AG04449 (cell line): ENCODE data around the gene DMXL2.
"Not testable (repeated sequence)": the region's sequence is repeated elsewhere in the genome, so short reads cannot be mapped to it uniquely, and the experiment has no call there.

Experiments used
- CTCF ChIA-PET: fragments of 350-600 bp; formaldehyde crosslinking; extraction: SDS; loops from one replicate; lab custom pipeline; 2021; ENCODE audit warnings: antibody characterized with exemption; lab: Yijun Ruan, JAX
- POLR2A ChIA-PET: fragments of 400-600, 350-600 bp; formaldehyde crosslinking; extraction: SDS; loops from one replicate; lab custom pipeline; 2020; ENCODE audit warnings: antibody characterized with exemption, inconsistent platforms; lab: Yijun Ruan, JAX
- DNase-seq: peaks from one replicate; pipeline ENCODE4 v3.0.0-alpha.2; 2010; ENCODE audit warnings: low read depth, low spot score
- H3K4me3 ChIP-seq: 2 replicates; pipeline ENCODE4 v1.5.1; 2011; ENCODE audit warnings: low read depth, mild to moderate bottlenecking, control low read depth, low read length
- CTCF ChIP-seq: IDR thresholded peaks from one replicate; pipeline ENCODE4 v1.5.1; 2011; ENCODE audit warnings: mild to moderate bottlenecking, moderate library complexity, low read length, control low read depth, inconsistent platforms; ENCODE audit not compliant: insufficient read depth; ENCODE audit errors: missing control alignments

DMXL2 gene

DNA sequence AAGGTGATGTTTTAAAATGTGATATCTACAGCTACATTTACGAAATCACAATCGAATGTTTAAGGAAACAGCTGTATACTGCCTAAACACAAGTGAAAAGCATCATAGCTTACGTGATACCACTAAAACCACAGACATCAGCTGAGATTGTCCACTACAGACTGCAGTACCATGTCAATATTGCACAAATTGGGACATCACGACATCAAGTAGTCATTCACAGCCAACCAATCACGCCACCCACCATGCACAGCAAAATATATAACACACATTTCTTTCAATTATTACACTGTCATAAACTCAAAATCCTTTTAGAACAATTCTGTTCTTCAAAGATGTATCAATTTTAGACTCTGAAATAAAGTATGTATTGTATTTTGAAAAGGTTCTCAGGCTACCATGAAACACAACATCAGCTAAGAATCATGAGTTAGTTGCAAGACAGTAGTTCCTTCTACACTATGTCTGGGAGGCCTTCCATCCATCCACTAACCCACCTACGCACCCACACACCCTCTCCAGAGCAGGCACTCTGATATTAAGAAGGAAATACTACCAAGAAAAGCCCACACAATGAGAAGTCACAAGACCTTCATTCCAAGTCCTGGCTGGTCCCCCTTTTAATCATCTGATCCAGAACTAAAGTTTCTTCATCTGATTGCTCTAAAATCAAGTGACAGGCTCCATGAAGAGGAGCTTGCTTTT, 3.1 kb downstream of the DMXL2 start:
- TF ChIP-seq CTCF, result no peak
- CTCF ChIA-PET, result interaction anchor here (1.5 to 1.6 kb wide), 2 partner anchors 31 to 157 kb away, joined by 5 read pairs; no protein-coding TSS in a partner anchor
- no peak for DNase-seq
- H3K4me3 ChIP-seq, result no peak overlapping the region
- POLR2A ChIA-PET, result no interaction called here

- no peak overlapping the region for H3K4me3 ChIP-seq
- ChIA-PET CTCF (interaction anchor here (0.6 kb wide), 1 partner anchor 159 kb away, joined by 3 read pairs; no protein-coding TSS in a partner anchor), POLR2A (no interaction called here)
- TF ChIP-seq CTCF, result no peak
- DNase-seq, result no peak
These were observed 4.7 kb downstream of the DMXL2 start for GRCh38 chr15:51617886-51618285.

- H3K4me3 ChIP-seq, result no peak overlapping the region
- POLR2A ChIA-PET, result no interaction called here
- CTCF ChIA-PET, result interaction anchor here (1.3 kb wide), 2 partner anchors 10 to 163 kb away, joined by 3 to 4 read pairs; no protein-coding TSS in a partner anchor
- no peak for DNase-seq
- no peak for TF ChIP-seq CTCF
These were observed 8.6 kb downstream of the DMXL2 start for GRCh38 chr15:51613951-51614350.

GRCh38 chr15:51612669-51613068, 9.9 kb downstream of the DMXL2 start:
- DNase-seq, POLR2A ChIA-PET: not testable (repeated sequence)
- CTCF ChIA-PET, result interaction anchor here (1.6 kb wide), 1 partner anchor 8 kb away, joined by 4 read pairs; no protein-coding TSS in a partner anchor

DNA sequence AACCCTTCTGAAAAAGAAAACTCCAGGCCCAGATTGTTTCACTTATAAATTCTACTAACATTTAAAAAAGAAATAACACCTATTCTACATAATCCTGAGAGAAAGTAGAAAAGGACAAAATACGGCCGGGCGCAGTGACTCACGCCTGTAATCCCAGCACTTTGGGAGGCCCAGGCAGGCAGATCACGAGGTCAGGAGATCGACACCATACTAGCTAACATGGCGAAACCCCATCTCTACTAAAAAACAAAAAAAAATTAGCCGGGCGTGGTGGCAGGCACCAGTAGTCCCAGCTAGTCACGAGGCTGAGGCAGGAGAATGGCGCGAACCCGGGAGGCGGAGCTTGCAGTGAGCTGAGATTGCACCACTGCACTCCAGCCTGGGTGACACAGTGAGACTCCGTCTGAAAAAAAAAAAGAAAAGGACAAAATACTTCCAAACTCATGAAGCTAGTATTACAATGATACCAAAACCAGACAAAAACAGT, 19.1 kb downstream of the DMXL2 start:
- POLR2A ChIA-PET, DNase-seq, H3K4me3 ChIP-seq: not testable (repeated sequence)
- CTCF ChIA-PET, result interaction anchor here (1.3 kb wide), 1 partner anchor 10 kb away, joined by 3 read pairs; no protein-coding TSS in a partner anchor

More at GRCh38 chr15:51612669-51613068, 9.9 kb downstream of the DMXL2 start:
- H3K4me3 ChIP-seq, result not testable (repeated sequence)

GRCh38 chr15:51603002-51603401, 19.6 kb downstream of the DMXL2 start:
- no peak overlapping the region for H3K4me3 ChIP-seq
- ChIA-PET POLR2A (no interaction called here), CTCF (interaction anchor here (1.3 kb wide), 1 partner anchor 11 kb away, joined by 3 read pairs; no protein-coding TSS in a partner anchor)
- TF ChIP-seq CTCF, result no peak
- no peak for DNase-seq

DNA sequence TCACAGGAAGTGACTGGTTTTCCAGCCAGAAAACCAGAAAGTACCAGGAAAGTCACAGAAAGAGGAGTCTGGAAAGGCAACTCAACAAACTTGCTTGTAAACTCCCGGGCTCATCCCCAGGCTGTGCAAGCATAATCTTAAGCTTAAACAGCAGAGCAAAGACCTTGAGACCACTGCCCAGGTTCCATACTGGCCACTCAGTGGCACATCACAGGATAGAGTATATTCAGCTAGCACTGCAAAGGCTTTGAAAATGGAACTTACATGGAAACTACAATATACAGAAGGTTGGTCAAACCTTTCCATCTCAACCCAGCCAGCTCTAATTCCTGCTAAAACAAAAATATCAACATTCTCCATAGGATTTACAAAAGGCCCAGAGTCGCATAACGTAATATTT, 20.1 kb downstream of the DMXL2 start:
- no peak for DNase-seq
- ChIA-PET POLR2A (no interaction called here), CTCF (interaction anchor here (0.9 to 1.4 kb wide), 2 partner anchors 9 to 14 kb away, joined by 4 to 5 read pairs; no protein-coding TSS in a partner anchor)
- no peak for TF ChIP-seq CTCF
- no peak overlapping the region for H3K4me3 ChIP-seq
